Upper lobe of left lung (tissue), 6 donors: ENCODE measurements around the gene ABCC8. TPM values are rescaled to one million over a fixed set of nuclear protein-coding genes. Genes with fewer than 3 reads are reported as not detected.
A peak's percentile ranks its signal among the peaks of the same experiment; 100 is the strongest.

Experiments
- ATAC-seq, 2 donors: fragments of 200-7000 bp; cut with Tn5 transposase; one replicate each; pipeline ENCODE4 v1.9.1; 2022; ENCODE audit warnings: mild to moderate bottlenecking in 2 of 2, moderate library complexity in 2 of 2; ENCODE audit not compliant: low FRiP score in 2 of 2
- DNase-seq, 2 donors: peaks; one replicate each; pipeline ENCODE4 v3.0.0-alpha.2; 2019 to 2020
- H3K27ac ChIP-seq, 4 donors: fragments of 200-600 bp; sonication (generic); one replicate each; pipeline ENCODE4 v1.5.1; 2016 to 2019
- H3K27me3 ChIP-seq, 4 donors: fragments of 200-600 bp; sonication (generic); one replicate each; pipeline ENCODE4 v1.5.1; 2017 to 2019
- H3K36me3 ChIP-seq, 4 donors: fragments of 200-600 bp; sonication (generic); one replicate each; pipeline ENCODE4 v1.5.1; 2016 to 2019
- H3K4me1 ChIP-seq, 4 donors: fragments of 200-600 bp; sonication (generic); one replicate each; pipeline ENCODE4 v1.5.1; 2018 to 2019
- H3K4me3 ChIP-seq, 4 donors: fragments of 200-600 bp; sonication (generic); one replicate each; pipeline ENCODE4 v1.5.1; 2017 to 2019; ENCODE audit warnings: mild to moderate bottlenecking in 2 of 4, moderate library complexity in 1 of 4
- H3K9me3 ChIP-seq, 4 donors: fragments of 200-600 bp; sonication (generic); one replicate each; pipeline ENCODE4 v1.5.1; 2018 to 2019
- CTCF ChIP-seq, 6 experiments: fragments of 450-650 bp in 4 of 6; fragments of 200-600 bp in 2 of 6; sonication (generic) in 2 of 6; IDR thresholded peaks; one replicate each; pipeline ENCODE4 v1.5.1; 2016 to 2019; ENCODE audit warnings: antibody characterized with exemption in 6 of 6
- EP300 ChIP-seq, 4 donors: sonication (generic); formaldehyde crosslinking; IDR thresholded peaks; one replicate each; pipeline ENCODE4 v1.5.1; 2017; ENCODE audit warnings: antibody characterized with exemption in 4 of 4, control low read depth in 2 of 4
- POLR2A ChIP-seq, 4 donors: fragments of 450-650 bp; IDR thresholded peaks; one replicate each; pipeline ENCODE4 v1.5.1; 2016 to 2017; ENCODE audit warnings: antibody characterized with exemption in 4 of 4, mild to moderate bottlenecking in 2 of 4
- POLR2AphosphoS5 ChIP-seq, 2 donors: sonication (generic); formaldehyde crosslinking; IDR thresholded peaks; one replicate each; pipeline ENCODE4 v1.5.1; 2017; ENCODE audit warnings: antibody characterized with exemption in 2 of 2
- WGBS, 2 donors: methylation state at CpG; one replicate each; pipeline ENCODE4 v1.1.5; 2017 to 2018; 5-methylcytosine and 5-hydroxymethylcytosine counted together
- total RNA-seq, 6 donors: library from RNA; depleted of rRNA in 4 of 6; stranded (reverse); fragments of >200 nt in 4 of 6; gene quantifications; one replicate each; pipeline versions ENCODE4 v1.1.0 to v1.2.1, GENCODE V29; 2016 to 2021
- donor health status: DM: no; HTN: no; CAD: no; lungs with moderate emphysema.
- donor health status: DM: no; HTN: yes; CAD: no; lungs with severe emphysema.

ABCC8 gene
- total RNA-seq, 6 donors from 2014 or later = 1.7 to 62.7 (median 12.5) TPM

GRCh38 chr11:17410606-17411379 is 65.9 kb downstream of the ABCC8 start:
- no peak overlapping the region for H3K4me3 ChIP-seq
- H3K27ac ChIP-seq = peak overlapping the region in 3 of 4 donors; percentile 44 to 74 (median 70)
- TF ChIP-seq POLR2AphosphoS5 (IDR thresholded peaks at IDR 0.05) = peak; percentile 33 to 96
- TF ChIP-seq POLR2A (IDR thresholded peaks at IDR 0.05) = no peak
- TF ChIP-seq EP300 (IDR thresholded peaks at IDR 0.05) = peak in 2 of 4 donors; percentile 81 to 98
- DNase-seq (peak in 1 of 2 donors; percentile 49), ATAC-seq (no peak)
- H3K9me3 ChIP-seq = no peaks in the 10 kb centered on the region
- peaks cover 31 to 47% (median 33%) of the 10 kb centered on the region in 4 donors for H3K4me1 ChIP-seq
- 36 to 44% methylated on average over 11 of the region's 11 CpGs for WGBS, 2 donors
- H3K36me3 ChIP-seq = no peaks in the 10 kb centered on the region
- no peaks in the 10 kb centered on the region for H3K27me3 ChIP-seq

- WGBS, 2 donors = 90 to 92% methylated on average over 7 of the region's 7 CpGs
- H3K4me3 ChIP-seq = no peak overlapping the region
- no peaks in the 10 kb centered on the region for H3K27me3 ChIP-seq
- H3K36me3 ChIP-seq = no peaks in the 10 kb centered on the region
- peaks cover 32 to 48% (median 39%) of the 10 kb centered on the region in 4 donors for H3K4me1 ChIP-seq
- no peak for ATAC-seq
- no peak for DNase-seq
- TF ChIP-seq POLR2A (IDR thresholded peaks at IDR 0.05) (no peak), CTCF (IDR thresholded peaks at IDR 0.05) (no peak), POLR2AphosphoS5 (IDR thresholded peaks at IDR 0.05) (no peak), EP300 (IDR thresholded peaks at IDR 0.05) (no peak)
- H3K9me3 ChIP-seq = no peaks in the 10 kb centered on the region
- no peak overlapping the region for H3K27ac ChIP-seq
These were observed 68.0 kb downstream of the ABCC8 start for GRCh38 chr11:17408641-17409040.

- H3K27ac ChIP-seq = peak overlapping the region in 1 of 4 donors; percentile 65
- TF ChIP-seq EP300 (IDR thresholded peaks at IDR 0.05) (no peak), CTCF (IDR thresholded peaks at IDR 0.05) (no peak), POLR2AphosphoS5 (IDR thresholded peaks at IDR 0.05) (no peak), POLR2A (IDR thresholded peaks at IDR 0.05) (no peak)
- H3K4me1 ChIP-seq = peaks cover 27 to 43% (median 37%) of the 10 kb centered on the region in 4 donors
- no peaks in the 10 kb centered on the region for H3K27me3 ChIP-seq
- no peaks in the 10 kb centered on the region for H3K9me3 ChIP-seq
- DNase-seq = no peak
- 81 to 90% methylated on average over 2 of the region's 2 CpGs for WGBS, 2 donors
- H3K36me3 ChIP-seq = no peaks in the 10 kb centered on the region
- no peak overlapping the region for H3K4me3 ChIP-seq
- ATAC-seq = no peak
These were observed 68.6 kb downstream of the ABCC8 start for GRCh38 chr11:17408026-17408425.

- Histone ChIP-seq H3K36me3 (no peaks in the 10 kb centered on the region), H3K27me3 (no peaks in the 10 kb centered on the region), H3K4me3 (no peak overlapping the region), H3K27ac (peak overlapping the region in 2 of 4 donors; percentile 65 to 82), H3K9me3 (no peaks in the 10 kb centered on the region), H3K4me1 (peaks cover 27 to 39% (median 37%) of the 10 kb centered on the region in 4 donors)
- 95 to 96% methylated on average over 2 of the region's 2 CpGs for WGBS, 2 donors
- TF ChIP-seq CTCF (IDR thresholded peaks at IDR 0.05) (no peak), POLR2AphosphoS5 (IDR thresholded peaks at IDR 0.05) (no peak), POLR2A (IDR thresholded peaks at IDR 0.05) (no peak), EP300 (IDR thresholded peaks at IDR 0.05) (no peak)
- DNase-seq (no peak), ATAC-seq (no peak)
These were observed 69.1 kb downstream of the ABCC8 start for GRCh38 chr11:17407575-17407974.

GRCh38 chr11:17406818-17407149 is 69.9 kb downstream of the ABCC8 start:
- TF ChIP-seq POLR2A (IDR thresholded peaks at IDR 0.05) (no peak), POLR2AphosphoS5 (IDR thresholded peaks at IDR 0.05) (no peak), CTCF (IDR thresholded peaks at IDR 0.05) (no peak), EP300 (IDR thresholded peaks at IDR 0.05) (no peak)
- no peak overlapping the region for H3K4me3 ChIP-seq
- no peaks in the 10 kb centered on the region for H3K27me3 ChIP-seq
- DNase-seq (peak in 1 of 2 donors; percentile 67), ATAC-seq (no peak)
- H3K36me3 ChIP-seq = no peaks in the 10 kb centered on the region
- no peaks in the 10 kb centered on the region for H3K9me3 ChIP-seq
- H3K4me1 ChIP-seq = peaks cover 27 to 38% (median 36%) of the 10 kb centered on the region in 4 donors
- WGBS, 2 donors = 93 to 95% methylated on average over 8 to 13 of the region's 13 CpGs
- peak overlapping the region in 3 of 4 donors; percentile 65 to 83 (median 82) for H3K27ac ChIP-seq
